Measurements from ENCODE around the gene MOB3B.

DNA sequence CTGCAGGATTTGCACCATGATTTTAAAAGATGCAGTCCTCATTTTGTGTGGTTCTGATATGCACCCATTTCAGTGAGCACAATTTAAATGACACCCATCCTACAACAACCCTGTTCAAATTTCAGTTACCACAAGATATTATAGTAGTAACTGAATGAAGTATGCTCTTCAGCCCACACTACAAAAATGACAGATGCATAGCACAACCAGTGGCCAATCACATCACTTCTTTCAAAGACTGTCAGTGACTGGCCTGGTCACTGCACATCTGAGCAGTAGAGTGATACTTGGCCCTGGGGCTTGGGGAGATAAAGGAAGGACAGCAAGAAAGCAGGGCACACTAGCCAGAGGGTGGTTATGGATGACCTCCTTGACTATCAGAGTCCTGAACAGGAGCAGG, 25.4 kb downstream of the MOB3B start:
- TF ChIP-seq CTCF (IDR thresholded peaks at IDR 0.05) (no peak), EZH2 (IDR thresholded peaks at IDR 0.05) (no peak)
